CD4-positive, alpha-beta T cell (primary cell): ENCODE data around the gene CDH19. TPM values are rescaled to one million over a fixed set of nuclear protein-coding genes. Genes with fewer than 3 reads are reported as not detected.

Experiments
- ATAC-seq: fragments of 200-7000 bp; cut with Tn5 transposase; one replicate; pipeline ENCODE4 v1.10.0; 2022; ENCODE audit warnings: mild to moderate bottlenecking; ENCODE audit not compliant: poor library complexity
- CTCF ChIA-PET: fragments of 350-600 bp; sonication (Branson Sonifier 250); formaldehyde crosslinking; loops from one replicate; lab custom pipeline; 2021; ENCODE audit warnings: antibody characterized with exemption, inconsistent platforms; lab: Charles Lee
- POLR2A ChIA-PET: fragments of 350-600 bp; sonication (Branson Sonifier 250); formaldehyde crosslinking; loops from one replicate; lab custom pipeline; 2021; ENCODE audit warnings: antibody characterized with exemption, inconsistent platforms; lab: Charles Lee
- DNase-seq, 14 experiments: peaks; one replicate each; pipeline ENCODE4 v3.0.0-alpha.2; 2013 to 2020; ENCODE audit warnings: mixed read lengths in 2 of 14
- H3K27ac ChIP-seq, 2 donors: one replicate each; pipeline versions ENCODE4 v1.5.1 to v1.7.0; 2013; ENCODE audit warnings: low read length in 2 of 2, low read depth in 1 of 2, mild to moderate bottlenecking in 1 of 2
- H3K27me3 ChIP-seq, 2 experiments: 1 replicate in 1 of 2; 2 replicates in 1 of 2; pipeline versions ENCODE4 v1.6.1 to v1.7.0; 2013; ENCODE audit warnings: low read length in 2 of 2, control low read depth in 1 of 2, mild to moderate bottlenecking in 1 of 2, moderate library complexity in 1 of 2; ENCODE audit not compliant: insufficient read depth in 2 of 2, control insufficient read depth in 1 of 2
- H3K36me3 ChIP-seq: one replicate; pipeline ENCODE4 v1.6.1; 2013; ENCODE audit warnings: low read length, control low read depth; ENCODE audit not compliant: insufficient read depth
- H3K4me1 ChIP-seq: one replicate; pipeline ENCODE4 v1.6.1; 2013; ENCODE audit warnings: low read length, control low read depth; ENCODE audit not compliant: insufficient read depth
- H3K4me3 ChIP-seq: one replicate; pipeline ENCODE4 v1.5.1; 2013; ENCODE audit warnings: mild to moderate bottlenecking, low read length, moderate library complexity
- H3K9me3 ChIP-seq, 2 experiments: 1 replicate in 1 of 2; 2 replicates in 1 of 2; pipeline versions ENCODE4 v1.6.1 to v1.7.0; 2013; ENCODE audit warnings: low read length in 2 of 2, mild to moderate bottlenecking in 2 of 2, control low read depth in 1 of 2, moderate library complexity in 1 of 2; ENCODE audit not compliant: control insufficient read depth in 1 of 2, insufficient read depth in 1 of 2
- H3K27ac Mint-ChIP-seq: one replicate; pipeline ENCODE4 v1.8.0; 2020; ENCODE audit warnings: mixed read lengths
- H3K27me3 Mint-ChIP-seq: one replicate; pipeline ENCODE4 v1.8.0; 2021; ENCODE audit warnings: mixed read lengths
- H3K36me3 Mint-ChIP-seq: one replicate; pipeline ENCODE4 v1.8.0; 2021; ENCODE audit warnings: low read depth, mixed read lengths
- H3K4me1 Mint-ChIP-seq: one replicate; pipeline ENCODE4 v1.8.0; 2021; ENCODE audit warnings: low read depth, mixed read lengths
- H3K4me3 Mint-ChIP-seq: one replicate; pipeline ENCODE4 v1.8.0; 2020; ENCODE audit warnings: mild to moderate bottlenecking, mixed read lengths
- H3K9me3 Mint-ChIP-seq: one replicate; pipeline ENCODE4 v1.8.0; 2020; ENCODE audit warnings: mixed read lengths
- CTCF ChIP-seq: fragments of 200-600 bp; IDR thresholded peaks from one replicate; pipeline ENCODE4 v1.8.0; 2022; ENCODE audit warnings: antibody characterized with exemption, mild to moderate bottlenecking
- intact Hi-C, 2 experiments: fragments of 100-400 bp; cut with DNase I in 1 of 2; cut with micrococcal nuclease in 1 of 2; formaldehyde crosslinking; loops; one replicate each; pipeline versions ENCODE4 v1.15.1 to v1.9.0; 2023 to 2025; cut with DNase I, micrococcal nuclease
- total RNA-seq, 174 experiments: library from RNA in 2 of 174; stranded (reverse) in 2 of 174; gene quantifications; one replicate each; pipeline ENCODE4 v1.2.3 and lab custom pipeline; 2021 to 2026

CDH19 gene
- total RNA-seq, 2 experiments from 2014 or later, result not detected

GRCh38 chr18:66616523-66616983, 12.7 kb upstream of the CDH19 start:
- peaks cover 0 to 9% of the 10 kb centered on the region in 2 experiments for H3K9me3 ChIP-seq
- no peak for ATAC-seq
- TF ChIP-seq CTCF, result no peak
- Mint-ChIP-seq H3K9me3 (peaks cover 5% of the 10 kb centered on the region), H3K4me1 (no peaks in the 10 kb centered on the region), H3K4me3 (no peak overlapping the region), H3K36me3 (no peaks in the 10 kb centered on the region), H3K27ac (no peak overlapping the region), H3K27me3 (no peaks in the 10 kb centered on the region)
- DNase-seq, result peak in 1 of 14 experiments; percentile 5
- H3K27ac ChIP-seq, result no peak overlapping the region
- no peak overlapping the region for H3K4me3 ChIP-seq
- POLR2A ChIA-PET, result no interaction called here
- CTCF ChIA-PET, result interaction anchor here (0.6 kb wide), 1 partner anchor 157 kb away, joined by 3 read pairs; no protein-coding TSS in a partner anchor
- no peaks in the 10 kb centered on the region for H3K4me1 ChIP-seq
- intact Hi-C loops, result no loop called here
- no peaks in the 10 kb centered on the region for H3K27me3 ChIP-seq
- H3K36me3 ChIP-seq, result no peaks in the 10 kb centered on the region

GRCh38 chr18:66615176-66615575, 11.3 kb upstream of the CDH19 start:
- H3K4me1 Mint-ChIP-seq, result no peaks in the 10 kb centered on the region
- H3K27ac Mint-ChIP-seq, result no peak overlapping the region
- ATAC-seq (no peak), DNase-seq (no peak)
- Histone ChIP-seq H3K4me3 (no peak overlapping the region), H3K36me3 (no peaks in the 10 kb centered on the region), H3K9me3 (peaks cover 0 to 9% of the 10 kb centered on the region in 2 experiments), H3K4me1 (no peaks in the 10 kb centered on the region), H3K27me3 (no peaks in the 10 kb centered on the region), H3K27ac (no peak overlapping the region)
- POLR2A ChIA-PET, result no interaction called here
- intact Hi-C loops, result no loop called here
- no peak for TF ChIP-seq CTCF
- H3K4me3 Mint-ChIP-seq, result no peak overlapping the region
- peaks cover 5% of the 10 kb centered on the region for H3K9me3 Mint-ChIP-seq
- H3K36me3 Mint-ChIP-seq, result no peaks in the 10 kb centered on the region
- CTCF ChIA-PET, result no interaction called here
- H3K27me3 Mint-ChIP-seq, result no peaks in the 10 kb centered on the region

- no peaks in the 10 kb centered on the region for H3K4me1 ChIP-seq
- H3K4me3 ChIP-seq, result no peak overlapping the region
- H3K4me3 Mint-ChIP-seq, result no peak overlapping the region
- no peaks in the 10 kb centered on the region for H3K36me3 Mint-ChIP-seq
- no peaks in the 10 kb centered on the region for H3K9me3 ChIP-seq
- no peak overlapping the region for H3K27ac Mint-ChIP-seq
- DNase-seq (no peak), ATAC-seq (no peak)
- H3K27me3 Mint-ChIP-seq, result no peaks in the 10 kb centered on the region
- no peaks in the 10 kb centered on the region for H3K27me3 ChIP-seq
- ChIA-PET CTCF (no interaction called here), POLR2A (no interaction called here)
- intact Hi-C loops, result no loop called here
- H3K36me3 ChIP-seq, result no peaks in the 10 kb centered on the region
- no peak for TF ChIP-seq CTCF
- H3K9me3 Mint-ChIP-seq, result no peaks in the 10 kb centered on the region
- H3K4me1 Mint-ChIP-seq, result no peaks in the 10 kb centered on the region
- no peak overlapping the region for H3K27ac ChIP-seq
Observed at GRCh38 chr18:66607632-66608031, 3.7 kb upstream of the CDH19 start.
